GM23338 (cell line): Measurements from ENCODE around the gene SLC13A4. TPM values are rescaled to one million over a fixed set of nuclear protein-coding genes. Genes with fewer than 3 reads are reported as not detected.

Experiments used
- ATAC-seq: fragments of 200-7000 bp; cut with Tn5 transposase; 3 replicates; pipeline ENCODE4 v1.9.1; 2020
- DNase-seq: peaks from one replicate; pipeline ENCODE4 v3.0.0-alpha.2; 2015; ENCODE audit warnings: low spot score
- H2AFZ ChIP-seq: fragments of 200-600 bp; sonication (generic); 2 replicates; pipeline ENCODE4 v1.8.0; 2016; ENCODE audit warnings: antibody characterized with exemption, mild to moderate bottlenecking, moderate library complexity
- H3F3A ChIP-seq: fragments of 200-600 bp; sonication (generic); replicated peaks from 2 replicates; pipeline ENCODE4 v1.8.0; 2017; ENCODE audit warnings: antibody characterized with exemption, mixed run types, low read depth
- H3K27ac ChIP-seq: fragments of 200-600 bp; sonication (generic); 2 replicates; pipeline ENCODE4 v1.6.1; 2016; ENCODE audit warnings: low read depth
- H3K27me3 ChIP-seq: fragments of 200-600 bp; sonication (generic); 2 replicates; pipeline ENCODE4 v1.8.0; 2016; ENCODE audit warnings: mild to moderate bottlenecking, mixed run types, moderate library complexity; ENCODE audit not compliant: insufficient read depth
- H3K36me3 ChIP-seq: fragments of 200-600 bp; sonication (generic); 2 replicates; pipeline ENCODE4 v1.8.0; 2016; ENCODE audit warnings: mild to moderate bottlenecking; ENCODE audit not compliant: insufficient read depth
- H3K4me1 ChIP-seq: fragments of 200-600 bp; sonication (generic); 2 replicates; pipeline ENCODE4 v1.8.0; 2016; ENCODE audit warnings: mild to moderate bottlenecking, moderate library complexity; ENCODE audit not compliant: insufficient read depth
- H3K4me2 ChIP-seq: fragments of 200-600 bp; sonication (generic); 2 replicates; pipeline ENCODE4 v1.7.1; 2017; ENCODE audit warnings: mixed run types
- H3K4me3 ChIP-seq: fragments of 200-600 bp; sonication (generic); 2 replicates; pipeline ENCODE4 v1.6.1; 2016; ENCODE audit warnings: mixed run types
- H3K79me2 ChIP-seq: fragments of 200-600 bp; sonication (generic); replicated peaks from 2 replicates; pipeline ENCODE4 v1.8.0; 2017; ENCODE audit warnings: mild to moderate bottlenecking; ENCODE audit not compliant: insufficient read depth
- H3K9me2 ChIP-seq: fragments of 200-600 bp; sonication (generic); 2 replicates; pipeline ENCODE4 v1.8.0; 2017; ENCODE audit not compliant: insufficient read depth
- H4K20me1 ChIP-seq: fragments of 200-600 bp; sonication (generic); replicated peaks from 2 replicates; pipeline ENCODE4 v1.8.0; 2017; ENCODE audit warnings: mild to moderate bottlenecking; ENCODE audit not compliant: insufficient read depth
- H3K27ac Mint-ChIP-seq: 2 replicates; pipeline ENCODE4 v1.8.0; 2020; ENCODE audit warnings: inconsistent platforms, mild to moderate bottlenecking, moderate library complexity, mixed read lengths
- H3K27me3 Mint-ChIP-seq: 3 replicates; pipeline ENCODE4 v1.8.0; 2022; ENCODE audit warnings: low read depth, mild to moderate bottlenecking, moderate library complexity, mixed read lengths, inconsistent platforms; ENCODE audit not compliant: insufficient read depth, poor library complexity
- H3K36me3 Mint-ChIP-seq: 3 replicates; pipeline ENCODE4 v1.8.0; 2021; ENCODE audit warnings: low read depth, mild to moderate bottlenecking, inconsistent platforms, moderate library complexity, mixed read lengths
- H3K4me1 Mint-ChIP-seq: 3 replicates; pipeline ENCODE4 v1.8.0; 2020; ENCODE audit warnings: mild to moderate bottlenecking, inconsistent platforms, mixed read lengths
- H3K4me3 Mint-ChIP-seq: 3 replicates; pipeline ENCODE4 v1.8.0; 2021; ENCODE audit warnings: moderate library complexity, mild to moderate bottlenecking, inconsistent platforms, mixed read lengths
- H3K9me3 Mint-ChIP-seq: 3 replicates; pipeline ENCODE4 v1.8.0; 2020; ENCODE audit warnings: moderate library complexity, mild to moderate bottlenecking, inconsistent platforms, mixed read lengths
- CREB1 ChIP-seq: fragments of 250-450 bp; sonication (Bioruptor Pico); IDR thresholded peaks from 2 replicates; pipeline ENCODE4 v1.5.0; 2020; ENCODE audit warnings: low read depth, mild to moderate bottlenecking, moderate library complexity
- ETS1 ChIP-seq: IDR thresholded peaks from 2 replicates; pipeline ENCODE4 v1.6.1; 2016; ENCODE audit warnings: antibody characterized with exemption
- EZH2 ChIP-seq: fragments of 200-600 bp; sonication (generic); IDR thresholded peaks from one replicate; pipeline ENCODE4 v1.8.0; 2017; ENCODE audit warnings: antibody characterized with exemption, mild to moderate bottlenecking, low read depth; ENCODE audit not compliant: unreplicated experiment
- EZH2phosphoT487 ChIP-seq: fragments of 200-600 bp; sonication (generic); IDR thresholded peaks from one replicate; pipeline ENCODE4 v1.8.1; 2018; ENCODE audit warnings: antibody characterized with exemption; ENCODE audit not compliant: unreplicated experiment
- JUNB ChIP-seq: IDR thresholded peaks from one replicate; pipeline ENCODE4 v1.6.1; 2016; ENCODE audit warnings: antibody characterized with exemption; ENCODE audit not compliant: unreplicated experiment
- NANOG ChIP-seq: IDR thresholded peaks from 2 replicates; pipeline ENCODE4 v1.6.1; 2016; ENCODE audit warnings: antibody characterized with exemption, borderline replicate concordance
- POLR2AphosphoS5 ChIP-seq: IDR thresholded peaks from 2 replicates; pipeline ENCODE4 v1.6.1; 2016; ENCODE audit warnings: antibody characterized with exemption, low read depth
- STAT1 ChIP-seq: IDR thresholded peaks from one replicate; pipeline ENCODE4 v1.6.1; 2016; ENCODE audit warnings: antibody characterized with exemption; ENCODE audit not compliant: unreplicated experiment
- ZNF331 ChIP-seq: fragments of 250-450 bp; sonication (Bioruptor Pico); IDR thresholded peaks from 2 replicates; pipeline ENCODE4 v1.5.0; 2020; ENCODE audit warnings: low read depth, mild to moderate bottlenecking, moderate library complexity
- ZNF462 ChIP-seq: fragments of 250-450 bp; sonication (Bioruptor Pico); IDR thresholded peaks from 2 replicates; pipeline ENCODE4 v1.5.0; 2020; ENCODE audit warnings: mild to moderate bottlenecking, moderate library complexity
- polyA plus RNA-seq: library from polyadenylated mRNA; unstranded; fragments of >200 nt; fragmentation: Nextera tagmentation; extraction: Ambion mirVana; gene quantifications from 2 replicates; pipeline ENCODE4 v1.2.1, GENCODE V29; 2016
- total RNA-seq: library from RNA; depleted of rRNA; stranded (reverse); fragments of >200 nt; shearing (Covaris generic); gene quantifications from 2 replicates; pipeline ENCODE4 v1.2.3, GENCODE V29; 2014

Gene SLC13A4
- total and polyA plus RNA-seq, 2 experiments from 2014 or later = 1.7 to 2.3 TPM

GRCh38 chr7:135706858-135707569 lies 21.0 kb downstream of the SLC13A4 start:
- Histone ChIP-seq H3F3A (0 out of 2 replicates have a peak, but pooled peaks cover 3% of the 10 kb centered on the region), H3K4me2 (no peak overlapping the region), H3K4me1 (peaks cover 6% of the 10 kb centered on the region; the same call in 1 of the 2 replicates), H2AFZ (no peak overlapping the region), H4K20me1 (no peaks in the 10 kb centered on the region), H3K27ac (no peak overlapping the region), H3K9me2 (no peaks in the 10 kb centered on the region; the same call in 1 of the 2 replicates), H3K79me2 (no peaks in the 10 kb centered on the region), H3K36me3 (no peaks in the 10 kb centered on the region), H3K4me3 (no peak overlapping the region), H3K27me3 (no peaks in the 10 kb centered on the region)
- TF ChIP-seq EZH2phosphoT487 (no peak), ZNF331 (CRISPR knock-in tag) (no peak), CREB1 (no peak), JUNB (no peak), ETS1 (no peak), STAT1 (no peak)
- Mint-ChIP-seq H3K27ac (no peak overlapping the region), H3K27me3 (peaks cover 8% of the 10 kb centered on the region), H3K4me1 (peaks cover 12% of the 10 kb centered on the region; the same call in 2 of the 3 replicates), H3K36me3 (no peaks in the 10 kb centered on the region), H3K9me3 (no peaks in the 10 kb centered on the region), H3K4me3 (no peak overlapping the region)
- DNase-seq (no peak), ATAC-seq (no peak)

- Histone ChIP-seq H3K79me2 (no peaks in the 10 kb centered on the region), H3K4me1 (peaks cover 3% of the 10 kb centered on the region; the same call in 1 of the 2 replicates), H3K9me2 (no peaks in the 10 kb centered on the region; the same call in 1 of the 2 replicates), H2AFZ (no peak overlapping the region), H3F3A (0 out of 2 replicates have a peak, but pooled peaks cover under 1% of the 10 kb centered on the region), H3K4me2 (no peak overlapping the region), H4K20me1 (no peaks in the 10 kb centered on the region), H3K27ac (no peak overlapping the region), H3K27me3 (no peaks in the 10 kb centered on the region), H3K36me3 (no peaks in the 10 kb centered on the region), H3K4me3 (no peak overlapping the region)
- ATAC-seq = no peak
- H3K4me1 Mint-ChIP-seq = peaks cover 10% of the 10 kb centered on the region; the same call in 2 of the 3 replicates
- no peaks in the 10 kb centered on the region for H3K9me3 Mint-ChIP-seq
- no peak overlapping the region for H3K27ac Mint-ChIP-seq
- H3K4me3 Mint-ChIP-seq = no peak overlapping the region
- H3K36me3 Mint-ChIP-seq = no peaks in the 10 kb centered on the region; the same call in 2 of the 3 replicates
- peaks cover 8% of the 10 kb centered on the region for H3K27me3 Mint-ChIP-seq
- DNase-seq = no peak
- no peak for TF ChIP-seq CREB1
- TF ChIP-seq ZNF331 (CRISPR knock-in tag) = no peak
- no peak for TF ChIP-seq ETS1
- TF ChIP-seq POLR2AphosphoS5 = no peak
- no peak for TF ChIP-seq JUNB
- TF ChIP-seq ZNF462 (CRISPR knock-in tag) = no peak
- no peak for TF ChIP-seq NANOG
- no peak for TF ChIP-seq STAT1
- TF ChIP-seq EZH2 = no peak
Observed at GRCh38 chr7:135706038-135706742, 21.8 kb downstream of the SLC13A4 start.
